Astrocyte (in vitro differentiated cells and primary cell): ENCODE measurements around the gene FGD4. TPM values are rescaled to one million over a fixed set of nuclear protein-coding genes. Genes with fewer than 3 reads are reported as not detected.

Experiments used
- DNase-seq: peaks from one replicate; pipeline ENCODE4 v3.0.0-alpha.2; 2010; ENCODE audit warnings: low read depth
- FAIRE-seq: peaks from 2 replicates; lab custom pipeline; 2011; peaks lifted over from hg19 to GRCh38; lab: Jason Lieb, UNC
- H2AFZ ChIP-seq: 2 replicates; pipeline ENCODE4 v1.6.0; 2012; ENCODE audit warnings: low read depth, low read length, inconsistent platforms
- H3K27ac ChIP-seq: 2 replicates; pipeline ENCODE4 v1.5.1; 2011; ENCODE audit warnings: low read depth, low read length, inconsistent platforms
- H3K27me3 ChIP-seq: 2 replicates; pipeline ENCODE4 v1.6.0; 2011; ENCODE audit warnings: low read length, inconsistent platforms; ENCODE audit not compliant: insufficient read depth
- H3K36me3 ChIP-seq: 2 replicates; pipeline ENCODE4 v1.5.1; 2011; ENCODE audit warnings: low read length, inconsistent platforms; ENCODE audit not compliant: insufficient read depth
- H3K4me1 ChIP-seq: 2 replicates; pipeline ENCODE4 v1.5.1; 2011; ENCODE audit warnings: low read length, inconsistent platforms; ENCODE audit not compliant: insufficient read depth
- H3K4me2 ChIP-seq: 2 replicates; pipeline ENCODE4 v1.6.0; 2012; ENCODE audit warnings: low read length, inconsistent platforms
- H3K4me3 ChIP-seq: 2 replicates; pipeline ENCODE4 v1.5.1; 2011; ENCODE audit warnings: low read depth, mild to moderate bottlenecking, low read length, inconsistent platforms; ENCODE audit not compliant: insufficient read depth
- H3K79me2 ChIP-seq: 2 replicates; pipeline ENCODE4 v1.6.0; 2012; ENCODE audit warnings: mild to moderate bottlenecking, low read length, inconsistent platforms; ENCODE audit not compliant: insufficient read depth
- H3K9ac ChIP-seq: 2 replicates; pipeline ENCODE4 v1.6.0; 2012; ENCODE audit warnings: mild to moderate bottlenecking, low read length, inconsistent platforms
- H3K9me3 ChIP-seq: 2 replicates; pipeline ENCODE4 v1.5.1; 2012; ENCODE audit warnings: low read depth, mild to moderate bottlenecking, low read length, inconsistent platforms; ENCODE audit not compliant: insufficient read depth
- H4K20me1 ChIP-seq: 2 replicates; pipeline ENCODE4 v1.6.0; 2012; ENCODE audit warnings: low read length, inconsistent platforms; ENCODE audit not compliant: insufficient read depth
- H3K27ac Mint-ChIP-seq: one replicate; pipeline ENCODE4 v1.8.0; 2021; ENCODE audit warnings: mild to moderate bottlenecking, mixed read lengths; ENCODE audit not compliant: unreplicated experiment
- H3K27me3 Mint-ChIP-seq: one replicate; pipeline ENCODE4 v1.8.0; 2021; ENCODE audit warnings: low read depth, mixed read lengths; ENCODE audit not compliant: unreplicated experiment
- H3K36me3 Mint-ChIP-seq: one replicate; pipeline ENCODE4 v1.8.0; 2021; ENCODE audit warnings: low read depth, mixed read lengths; ENCODE audit not compliant: unreplicated experiment
- H3K4me1 Mint-ChIP-seq: one replicate; pipeline ENCODE4 v1.8.0; 2021; ENCODE audit warnings: low read depth, mixed read lengths; ENCODE audit not compliant: unreplicated experiment
- H3K4me3 Mint-ChIP-seq: one replicate; pipeline ENCODE4 v1.8.0; 2021; ENCODE audit warnings: mild to moderate bottlenecking, moderate library complexity, mixed read lengths; ENCODE audit not compliant: unreplicated experiment
- H3K9me3 Mint-ChIP-seq: one replicate; pipeline ENCODE4 v1.8.0; 2021; ENCODE audit warnings: mild to moderate bottlenecking, mixed read lengths; ENCODE audit not compliant: unreplicated experiment
- EZH2 ChIP-seq: IDR thresholded peaks from 2 replicates; pipeline ENCODE4 v1.6.1; 2012; ENCODE audit warnings: mild to moderate bottlenecking, low read length, inconsistent platforms; ENCODE audit not compliant: insufficient read depth
- total RNA-seq: library from RNA; stranded (reverse); gene quantifications from 2 replicates; pipeline ENCODE4 v1.2.1, GENCODE V29; 2021
- TF ChIP-seq, protein P1 (sequence below): IDR thresholded peaks from 2 replicates; pipeline ENCODE4 v1.5.1; 2011; ENCODE audit warnings: low read depth, mild to moderate bottlenecking, inconsistent platforms, low read length, moderate library complexity; ENCODE audit not compliant: insufficient read depth

Gene FGD4
- total RNA-seq, 1 donor from 2014 or later, result 18.7 TPM

DNA sequence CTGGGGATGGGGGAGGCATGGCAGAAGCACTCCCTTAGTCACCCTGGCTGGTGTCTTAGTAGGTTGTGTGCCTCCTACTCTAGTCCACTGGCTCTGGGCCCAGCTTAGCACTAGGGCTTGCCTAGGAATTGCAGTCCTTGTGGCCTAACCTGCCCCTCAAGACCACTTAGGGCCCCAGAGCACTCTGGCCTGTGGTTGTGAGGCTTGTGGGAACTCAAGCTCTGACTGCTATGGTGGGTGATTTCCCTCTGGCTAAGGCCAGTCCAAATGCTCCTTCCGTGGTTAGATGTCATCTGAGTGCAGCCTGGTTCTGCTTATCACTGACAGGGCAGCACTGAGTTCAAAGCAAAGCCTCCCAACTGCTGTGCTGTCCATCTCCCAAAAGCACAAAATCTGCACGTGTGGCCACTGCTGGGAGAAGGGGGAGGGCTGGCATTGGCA, 20.2 kb downstream of the FGD4 start:
- no peak overlapping the region for H3K27ac ChIP-seq
- DNase-seq (peak; percentile 38), FAIRE-seq (no peak)
- H3K27me3 Mint-ChIP-seq, result no peaks in the 10 kb centered on the region
- H3K4me3 Mint-ChIP-seq, result no peak overlapping the region
- TF ChIP-seq, protein P1, sequence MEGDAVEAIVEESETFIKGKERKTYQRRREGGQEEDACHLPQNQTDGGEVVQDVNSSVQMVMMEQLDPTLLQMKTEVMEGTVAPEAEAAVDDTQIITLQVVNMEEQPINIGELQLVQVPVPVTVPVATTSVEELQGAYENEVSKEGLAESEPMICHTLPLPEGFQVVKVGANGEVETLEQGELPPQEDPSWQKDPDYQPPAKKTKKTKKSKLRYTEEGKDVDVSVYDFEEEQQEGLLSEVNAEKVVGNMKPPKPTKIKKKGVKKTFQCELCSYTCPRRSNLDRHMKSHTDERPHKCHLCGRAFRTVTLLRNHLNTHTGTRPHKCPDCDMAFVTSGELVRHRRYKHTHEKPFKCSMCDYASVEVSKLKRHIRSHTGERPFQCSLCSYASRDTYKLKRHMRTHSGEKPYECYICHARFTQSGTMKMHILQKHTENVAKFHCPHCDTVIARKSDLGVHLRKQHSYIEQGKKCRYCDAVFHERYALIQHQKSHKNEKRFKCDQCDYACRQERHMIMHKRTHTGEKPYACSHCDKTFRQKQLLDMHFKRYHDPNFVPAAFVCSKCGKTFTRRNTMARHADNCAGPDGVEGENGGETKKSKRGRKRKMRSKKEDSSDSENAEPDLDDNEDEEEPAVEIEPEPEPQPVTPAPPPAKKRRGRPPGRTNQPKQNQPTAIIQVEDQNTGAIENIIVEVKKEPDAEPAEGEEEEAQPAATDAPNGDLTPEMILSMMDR, result no peak
- TF ChIP-seq EZH2, result no peak
- H3K9me3 ChIP-seq, result no peaks in the 10 kb centered on the region
- H2AFZ ChIP-seq, result no peak overlapping the region
- no peaks in the 10 kb centered on the region for H3K79me2 ChIP-seq
- no peaks in the 10 kb centered on the region for H4K20me1 ChIP-seq
- peaks cover 2% of the 10 kb centered on the region for H3K9me3 Mint-ChIP-seq
- no peaks in the 10 kb centered on the region for H3K27me3 ChIP-seq
- no peak overlapping the region for H3K4me2 ChIP-seq
- H3K4me1 Mint-ChIP-seq, result peaks cover 21% of the 10 kb centered on the region
- no peak overlapping the region for H3K9ac ChIP-seq
- H3K27ac Mint-ChIP-seq, result no peak overlapping the region
- H3K4me1 ChIP-seq, result no peaks in the 10 kb centered on the region
- H3K4me3 ChIP-seq, result no peak overlapping the region
- no peaks in the 10 kb centered on the region for H3K36me3 Mint-ChIP-seq
- H3K36me3 ChIP-seq, result no peaks in the 10 kb centered on the region

DNA sequence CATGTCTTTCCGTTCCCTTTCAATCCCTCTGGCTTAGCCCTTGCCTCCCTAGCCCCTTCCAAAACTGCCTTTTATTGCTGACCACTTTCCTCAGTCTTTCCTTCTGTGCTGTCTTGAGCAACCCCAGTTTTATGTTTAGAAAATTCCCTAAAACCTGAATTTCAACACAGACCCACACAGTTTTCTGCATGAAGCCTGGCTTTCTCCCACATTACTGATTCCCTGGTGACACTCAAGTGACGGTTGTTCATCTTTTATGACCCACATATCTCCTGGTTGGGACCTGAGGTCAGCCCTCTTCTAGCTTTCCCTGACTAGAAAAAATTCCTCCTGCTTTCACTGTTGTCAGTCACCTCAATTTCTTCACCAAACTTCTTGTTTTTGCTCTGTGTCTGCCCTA, 21.0 kb downstream of the FGD4 start:
- DNase-seq (no peak), FAIRE-seq (no peak)
- Histone ChIP-seq H3K27me3 (no peaks in the 10 kb centered on the region), H3K27ac (no peak overlapping the region), H3K4me2 (no peak overlapping the region), H3K4me1 (no peaks in the 10 kb centered on the region), H3K9ac (no peak overlapping the region), H3K9me3 (no peaks in the 10 kb centered on the region), H3K36me3 (no peaks in the 10 kb centered on the region), H2AFZ (no peak overlapping the region), H3K79me2 (no peaks in the 10 kb centered on the region), H3K4me3 (no peak overlapping the region), H4K20me1 (no peaks in the 10 kb centered on the region)
- Mint-ChIP-seq H3K4me3 (no peak overlapping the region), H3K36me3 (no peaks in the 10 kb centered on the region), H3K9me3 (peaks cover 4% of the 10 kb centered on the region), H3K27ac (no peak overlapping the region), H3K27me3 (no peaks in the 10 kb centered on the region), H3K4me1 (peaks cover 21% of the 10 kb centered on the region)
- TF ChIP-seq EZH2, result no peak
- TF ChIP-seq, protein P1, result no peak

- no peaks in the 10 kb centered on the region for H3K27me3 Mint-ChIP-seq
- peaks cover 20% of the 10 kb centered on the region for H3K4me1 Mint-ChIP-seq
- no peak overlapping the region for H3K27ac Mint-ChIP-seq
- H3K27me3 ChIP-seq, result no peaks in the 10 kb centered on the region
- H3K9me3 Mint-ChIP-seq, result peaks cover 18% of the 10 kb centered on the region
- no peak overlapping the region for H2AFZ ChIP-seq
- peaks cover 8% of the 10 kb centered on the region for H3K36me3 Mint-ChIP-seq
- no peak overlapping the region for H3K4me3 ChIP-seq
- TF ChIP-seq, protein P1, result no peak
- TF ChIP-seq EZH2, result no peak
- no peak overlapping the region for H3K27ac ChIP-seq
- H3K4me2 ChIP-seq, result no peak overlapping the region
- H4K20me1 ChIP-seq, result no peaks in the 10 kb centered on the region
- H3K4me3 Mint-ChIP-seq, result no peak overlapping the region
- no peaks in the 10 kb centered on the region for H3K79me2 ChIP-seq
- H3K9ac ChIP-seq, result no peak overlapping the region
- DNase-seq (no peak), FAIRE-seq (no peak)
- H3K9me3 ChIP-seq, result no peaks in the 10 kb centered on the region
- no peaks in the 10 kb centered on the region for H3K4me1 ChIP-seq
- H3K36me3 ChIP-seq, result no peaks in the 10 kb centered on the region
Observed at GRCh38 chr12:32423559-32423958, 24.2 kb downstream of the FGD4 start.
